IPS-18c (cell line): ENCODE measurements around the gene ARRDC1.
"Not testable (repeated sequence)": the region's sequence is repeated elsewhere in the genome, so short reads cannot be mapped to it uniquely, and the experiment has no call there.

Source experiments
- H3K4me3 ChIP-seq: 2 replicates; pipeline ENCODE4 v1.7.0; 2013; ENCODE audit warnings: low read depth, mild to moderate bottlenecking, low read length, moderate library complexity; ENCODE audit not compliant: insufficient read depth
- H3K9me3 ChIP-seq: one replicate; pipeline ENCODE4 v1.6.1; 2013; ENCODE audit warnings: mild to moderate bottlenecking, low read length, moderate library complexity; ENCODE audit not compliant: control insufficient read depth, insufficient read depth

Gene ARRDC1

GRCh38 chr9:137605121-137606004 lies at the start of gene ARRDC1:
ARRDC1 (plus strand) TSS chr9:137605686; CDS start chr9:137605718, 32 bp downstream.
- Histone ChIP-seq H3K4me3 (peak within 1 kb of the TSS; percentile 84), H3K9me3 (no peaks in the 10 kb centered on the region)

DNA sequence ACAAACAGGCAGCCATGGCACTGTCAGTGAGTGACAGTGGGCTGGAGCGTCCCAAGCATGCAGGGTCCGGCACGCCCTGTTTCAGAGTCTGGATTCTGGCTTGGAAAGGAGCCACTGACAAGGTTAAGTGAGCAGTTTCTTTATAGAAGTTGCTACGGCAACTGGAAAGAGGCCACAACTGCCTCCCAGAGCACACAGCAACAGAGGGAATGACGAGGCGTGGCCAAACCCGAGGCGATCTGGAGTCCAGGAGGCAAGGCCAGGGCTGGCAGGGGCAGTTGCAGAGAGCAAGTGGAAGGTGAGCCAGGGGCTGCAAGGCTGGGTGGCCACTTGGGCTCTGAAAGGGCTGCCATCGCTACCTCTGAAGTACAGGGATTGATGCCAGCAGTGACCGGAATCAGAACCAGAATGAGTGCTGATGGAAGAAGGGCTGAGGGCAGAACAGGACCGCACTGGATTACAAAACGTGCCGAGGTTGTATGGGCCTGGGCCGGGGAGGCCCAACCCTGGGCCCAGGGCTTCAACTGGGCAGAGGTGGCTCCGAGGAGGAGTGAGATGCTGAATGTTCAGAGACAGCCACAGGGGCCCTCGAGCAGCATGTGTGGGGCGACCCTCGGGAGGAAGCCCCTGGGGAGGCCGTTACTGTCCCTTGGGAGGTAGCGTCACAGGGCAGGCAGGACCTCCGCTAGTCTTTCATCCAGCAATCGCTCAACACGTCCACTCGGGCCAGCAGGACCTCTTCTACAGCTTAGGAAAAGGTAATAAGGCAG lies 49.2 kb upstream of the ARRDC1 start:
- Histone ChIP-seq H3K9me3 (no peaks in the 10 kb centered on the region), H3K4me3 (no peak overlapping the region)

- no peak overlapping the region for H3K4me3 ChIP-seq
- no peaks in the 10 kb centered on the region for H3K9me3 ChIP-seq
These were observed 47.4 kb upstream of the ARRDC1 start for GRCh38 chr9:137558127-137558526.

GRCh38 chr9:137564134-137564533 lies 41.4 kb upstream of the ARRDC1 start:
- Histone ChIP-seq H3K9me3 (no peaks in the 10 kb centered on the region), H3K4me3 (no peak overlapping the region)

DNA sequence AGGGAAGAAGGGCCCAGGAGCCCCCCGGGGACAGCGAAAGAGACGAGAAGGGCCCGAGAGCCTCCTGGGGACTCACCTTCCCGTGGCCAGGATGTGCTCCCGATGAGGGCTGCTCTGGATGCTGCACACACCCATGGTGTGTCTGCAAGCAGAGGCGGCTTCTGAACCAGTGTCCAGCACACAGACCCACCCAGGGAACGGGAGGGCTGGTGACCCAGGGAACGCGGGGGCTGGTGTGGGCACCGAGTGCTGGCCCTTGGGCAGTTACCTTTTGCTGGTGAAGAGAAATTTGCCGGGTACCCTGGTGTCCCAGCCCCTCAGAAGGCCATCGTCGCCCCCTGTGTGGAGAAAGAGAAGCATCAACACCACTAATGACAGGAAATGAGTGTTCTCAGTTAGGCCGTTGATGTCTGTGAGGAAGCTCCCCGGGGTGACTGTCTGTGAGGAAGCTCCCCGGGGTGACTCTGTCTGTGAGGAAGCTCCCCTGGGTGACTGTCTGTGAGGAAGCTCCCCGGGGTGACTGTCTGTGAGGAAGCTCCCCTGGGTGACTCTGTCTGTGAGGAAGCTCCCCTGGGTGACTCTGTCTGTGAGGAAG lies 40.6 kb upstream of the ARRDC1 start:
- Histone ChIP-seq H3K4me3 (no peak overlapping the region), H3K9me3 (no peaks in the 10 kb centered on the region)

DNA sequence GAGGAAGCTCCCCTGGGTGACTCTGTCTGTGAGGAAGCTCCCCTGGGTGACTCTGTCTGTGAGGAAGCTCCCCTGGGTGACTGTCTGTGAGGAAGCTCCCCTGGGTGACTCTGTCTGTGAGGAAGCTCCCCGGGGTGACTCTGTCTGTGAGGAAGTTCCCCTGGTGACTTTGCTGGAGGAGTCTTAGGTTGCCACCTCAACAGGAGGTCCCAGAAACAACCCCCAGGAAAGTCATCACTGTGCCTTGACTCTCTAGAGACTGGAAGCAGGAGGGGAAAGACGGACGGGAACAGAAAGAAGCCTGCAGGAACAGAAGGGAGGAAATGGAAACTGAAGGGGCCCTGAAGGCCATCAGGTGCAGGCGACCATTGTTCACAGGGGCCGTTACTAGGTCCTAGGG lies 37.0 kb upstream of the ARRDC1 start:
- H3K9me3 ChIP-seq, H3K4me3 ChIP-seq: not testable (repeated sequence)

DNA sequence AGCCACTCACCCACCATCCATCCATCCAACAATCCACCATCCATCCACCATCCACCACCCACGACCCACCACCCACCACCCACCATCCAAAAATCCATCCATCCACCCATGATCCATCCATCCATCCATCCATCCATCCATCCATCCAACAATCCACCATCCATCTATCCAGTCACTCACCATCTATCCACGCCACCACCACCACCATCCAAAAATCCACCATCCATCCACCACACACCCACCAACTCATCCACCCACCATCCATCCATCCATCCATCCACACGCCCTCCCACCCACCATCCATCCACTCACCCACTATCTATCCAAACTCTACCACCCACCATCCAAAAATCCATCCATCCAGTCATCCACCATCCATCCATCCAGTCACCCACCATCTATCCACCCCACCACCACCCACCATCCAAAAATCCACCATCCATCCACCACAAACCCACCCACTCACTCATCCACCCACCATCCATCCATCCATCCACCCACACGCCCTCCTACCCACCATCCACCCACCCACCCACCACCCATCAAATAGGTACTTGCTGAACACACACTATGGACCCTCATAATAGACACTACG lies 35.8 kb upstream of the ARRDC1 start:
- Histone ChIP-seq H3K4me3 (no peak overlapping the region), H3K9me3 (no peaks in the 10 kb centered on the region)

GRCh38 chr9:137570566-137570965 lies 34.9 kb upstream of the ARRDC1 start:
- no peak overlapping the region for H3K4me3 ChIP-seq

DNA sequence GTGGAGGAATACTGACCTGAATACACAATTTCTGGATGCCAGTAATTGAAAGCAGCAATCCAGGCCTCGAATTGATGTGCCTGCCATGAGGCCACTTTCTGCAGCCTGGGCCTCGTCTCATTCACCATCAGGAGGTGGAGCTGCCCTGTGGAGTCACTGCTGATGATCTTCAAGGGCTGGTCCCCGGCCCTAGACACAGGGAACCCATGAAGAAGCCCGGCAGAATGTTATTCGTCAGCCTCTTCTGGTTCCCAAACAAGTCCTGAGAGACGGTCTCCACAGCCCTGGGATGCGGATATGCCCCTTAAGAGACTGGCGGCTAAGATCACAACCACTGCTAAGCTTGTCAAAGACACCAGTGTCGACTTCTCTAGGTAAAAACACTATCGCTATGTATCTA lies 31.3 kb upstream of the ARRDC1 start:
- no peak overlapping the region for H3K4me3 ChIP-seq

More at GRCh38 chr9:137570566-137570965, 34.9 kb upstream of the ARRDC1 start:
- H3K9me3 ChIP-seq = no peaks in the 10 kb centered on the region

GRCh38 chr9:137575364-137575715 lies 30.1 kb upstream of the ARRDC1 start:
- Histone ChIP-seq H3K9me3 (no peaks in the 10 kb centered on the region), H3K4me3 (no peak overlapping the region)

More for the DNA sequence above, 31.3 kb upstream of the ARRDC1 start:
- no peaks in the 10 kb centered on the region for H3K9me3 ChIP-seq

GRCh38 chr9:137575716-137576411 lies 29.6 kb upstream of the ARRDC1 start:
- Histone ChIP-seq H3K9me3 (no peaks in the 10 kb centered on the region), H3K4me3 (no peak overlapping the region)

DNA sequence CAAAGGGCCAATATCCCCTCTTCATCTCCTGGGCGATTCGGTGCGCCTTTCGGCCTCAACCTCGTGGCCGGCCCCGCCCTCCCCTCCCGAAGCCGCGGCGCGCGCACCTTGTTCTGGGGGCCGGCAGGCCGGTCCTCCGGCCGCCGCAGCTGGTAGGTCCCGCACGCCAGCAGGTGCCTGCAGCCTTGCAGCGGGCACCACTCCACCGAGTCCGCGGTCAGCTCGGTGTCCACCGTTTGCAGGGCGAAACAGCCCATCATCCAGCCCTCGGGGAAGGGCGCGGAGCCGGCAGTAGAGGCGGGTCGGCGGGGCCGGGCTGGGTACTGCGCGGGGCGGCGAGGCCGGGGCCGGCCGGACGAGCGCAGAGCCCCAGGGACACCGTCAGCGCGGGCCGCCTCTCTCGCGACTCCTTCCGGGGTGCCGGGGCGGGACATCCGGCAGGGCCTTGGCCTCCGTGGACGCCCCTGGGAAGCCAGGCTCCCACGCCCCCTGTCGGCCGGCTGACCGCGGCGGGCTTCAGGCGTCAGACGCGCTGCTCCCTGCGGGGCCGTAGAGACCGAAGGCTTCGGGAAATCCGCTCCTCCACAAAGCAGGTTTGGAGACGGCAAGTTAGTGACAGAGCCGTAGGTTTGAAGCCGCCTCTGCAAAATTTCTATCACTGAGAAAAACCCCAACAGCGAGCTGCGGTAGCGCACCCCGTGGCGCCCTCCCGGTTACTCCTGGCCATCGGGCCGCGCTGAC lies 26.8 kb upstream of the ARRDC1 start, which contains the start of gene DPH7:
Gene DPH7 (minus strand): TSS at position 408 of the 741 bp plus-strand sequence. CDS start 148 bp downstream, at position 260.
- H3K4me3 ChIP-seq = peak within 1 kb of the TSS; percentile 100

GRCh38 chr9:137579259-137579604 lies 26.3 kb upstream of the ARRDC1 start:
- Histone ChIP-seq H3K4me3 (peak overlapping the region; percentile 100), H3K9me3 (no peaks in the 10 kb centered on the region)

More for the DNA sequence above, 26.8 kb upstream of the ARRDC1 start, which contains the start of gene DPH7:
- no peaks in the 10 kb centered on the region for H3K9me3 ChIP-seq

DNA sequence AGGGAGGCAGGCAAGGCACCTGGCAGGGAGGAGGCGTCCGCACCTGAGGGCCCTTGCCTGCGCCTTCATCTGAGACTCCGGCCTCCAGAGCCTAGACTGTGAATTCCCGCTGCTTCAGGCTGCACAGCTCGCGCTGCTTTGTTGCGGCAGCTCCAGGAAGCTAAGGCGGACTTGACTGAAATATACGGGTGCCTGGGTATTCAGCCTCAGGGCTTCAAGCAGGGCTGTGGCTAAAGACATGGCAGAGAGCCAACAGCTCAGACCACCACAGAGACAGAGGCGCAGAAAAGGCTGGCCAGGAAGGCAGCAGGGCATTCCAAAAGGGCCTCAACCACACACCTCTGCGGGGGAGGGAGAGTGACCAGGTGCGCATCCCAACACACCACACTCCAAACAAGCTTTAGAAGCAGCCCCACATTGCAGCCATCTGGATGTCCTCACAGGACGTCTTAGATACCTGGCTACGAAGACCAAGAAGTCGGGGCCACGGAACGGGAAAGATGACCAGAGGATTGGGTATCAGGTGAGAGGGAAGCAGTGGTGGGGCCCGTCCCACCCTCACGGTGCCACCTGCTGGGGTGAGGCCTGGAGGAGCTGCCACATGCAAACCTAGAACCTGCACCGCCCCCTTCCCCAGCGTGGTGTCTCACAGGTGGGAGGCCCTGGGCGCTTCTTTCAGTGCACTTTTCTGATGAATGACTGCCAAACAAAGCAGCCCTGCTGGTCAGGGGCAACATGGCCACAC lies 25.1 kb upstream of the ARRDC1 start:
- H3K9me3 ChIP-seq = no peaks in the 10 kb centered on the region

GRCh38 chr9:137580954-137581322 lies 24.5 kb upstream of the ARRDC1 start:
- Histone ChIP-seq H3K9me3 (no peaks in the 10 kb centered on the region), H3K4me3 (no peak overlapping the region)

More for the DNA sequence above, 25.1 kb upstream of the ARRDC1 start:
- H3K4me3 ChIP-seq = no peak overlapping the region
